Cardiac muscle cell (in vitro differentiated cells and primary cell): Measurements from ENCODE around the gene ZBTB5. TPM values are rescaled to one million over a fixed set of nuclear protein-coding genes. Genes with fewer than 3 reads are reported as not detected.

Source experiments
- DNase-seq, 2 donors: peaks; one replicate each; pipeline versions ENCODE4 v3.0.0 to v3.0.0-alpha.2; 2010 to 2017; ENCODE audit warnings: low read depth in 1 of 2, low spot score in 1 of 2
- H3K27ac ChIP-seq: fragments of 200-600 bp; sonication (generic); 2 replicates; pipeline ENCODE4 v1.5.1; 2016
- H3K27me3 ChIP-seq: fragments of 200-600 bp; sonication (generic); 2 replicates; pipeline ENCODE4 v1.6.0; 2016; ENCODE audit warnings: control low read depth
- H3K36me3 ChIP-seq: fragments of 200-600 bp; sonication (generic); 2 replicates; pipeline ENCODE4 v1.5.1; 2016; ENCODE audit warnings: control low read depth
- H3K4me1 ChIP-seq: fragments of 200-600 bp; sonication (generic); 2 replicates; pipeline ENCODE4 v1.8.1; 2017; ENCODE audit warnings: low read depth, mild to moderate bottlenecking, mixed run types
- H3K4me3 ChIP-seq: fragments of 200-600 bp; sonication (generic); 2 replicates; pipeline ENCODE4 v1.5.1; 2016; ENCODE audit warnings: mild to moderate bottlenecking
- H3K9me3 ChIP-seq: fragments of 200-600 bp; sonication (generic); 2 replicates; pipeline ENCODE4 v1.5.1; 2017; ENCODE audit warnings: low read depth, mild to moderate bottlenecking, control low read depth
- CTCF ChIP-seq: IDR thresholded peaks from 2 replicates; pipeline ENCODE4 v1.5.1; 2012; ENCODE audit warnings: low read depth, mild to moderate bottlenecking, low read length
- polyA plus RNA-seq: library from polyadenylated mRNA; unstranded; fragments of >200 nt; fragmentation: Nextera tagmentation; extraction: Ambion mirVana; gene quantifications from 2 replicates; pipeline ENCODE4 v1.2.1, GENCODE V29; 2016
- total RNA-seq: library from RNA; depleted of rRNA; stranded (reverse); fragments of >200 nt; gene quantifications from 2 replicates; pipeline ENCODE4 v1.2.3, GENCODE V29; 2016

Gene ZBTB5
- total and polyA plus RNA-seq, 2 experiments from 2014 or later, result 6.7 to 24.9 TPM

GRCh38 chr9:37421914-37422288 lies 43.3 kb downstream of the ZBTB5 start:
- peak overlapping the region; percentile 63 for H3K4me3 ChIP-seq

GRCh38 chr9:37420271-37421215 lies 44.7 kb downstream of the ZBTB5 start:
- no peak for DNase-seq
- Histone ChIP-seq H3K4me1 (peaks cover 23% of the 10 kb centered on the region), H3K27me3 (no peaks in the 10 kb centered on the region), H3K27ac (no peak overlapping the region), H3K36me3 (no peaks in the 10 kb centered on the region), H3K9me3 (no peaks in the 10 kb centered on the region), H3K4me3 (no peak overlapping the region)
- TF ChIP-seq CTCF, result no peak

More at GRCh38 chr9:37421914-37422288, 43.3 kb downstream of the ZBTB5 start:
- H3K27me3 ChIP-seq, result no peaks in the 10 kb centered on the region
- H3K36me3 ChIP-seq, result peaks cover 5% of the 10 kb centered on the region
- peak overlapping the region; percentile 89 for H3K27ac ChIP-seq
- H3K9me3 ChIP-seq, result no peaks in the 10 kb centered on the region
- H3K4me1 ChIP-seq, result peaks cover 23% of the 10 kb centered on the region
- DNase-seq, result no peak
- no peak for TF ChIP-seq CTCF

GRCh38 chr9:37419204-37419603 lies 46.0 kb downstream of the ZBTB5 start:
- DNase-seq, result no peak
- Histone ChIP-seq H3K27me3 (no peaks in the 10 kb centered on the region), H3K9me3 (no peaks in the 10 kb centered on the region), H3K27ac (no peak overlapping the region), H3K4me3 (no peak overlapping the region), H3K4me1 (peaks cover 27% of the 10 kb centered on the region), H3K36me3 (no peaks in the 10 kb centered on the region)
- TF ChIP-seq CTCF, result no peak

GRCh38 chr9:37417857-37418618 lies 47.2 kb downstream of the ZBTB5 start:
- peaks cover 23% of the 10 kb centered on the region for H3K4me1 ChIP-seq
- H3K4me3 ChIP-seq, result no peak overlapping the region
- H3K27ac ChIP-seq, result no peak overlapping the region
- no peaks in the 10 kb centered on the region for H3K27me3 ChIP-seq
- TF ChIP-seq CTCF, result no peak
- no peak for DNase-seq
- H3K9me3 ChIP-seq, result no peaks in the 10 kb centered on the region
- no peaks in the 10 kb centered on the region for H3K36me3 ChIP-seq

GRCh38 chr9:37417252-37417803 lies 47.9 kb downstream of the ZBTB5 start:
- DNase-seq, result no peak
- TF ChIP-seq CTCF, result no peak
- no peak overlapping the region for H3K27ac ChIP-seq

More at GRCh38 chr9:37417252-37417803, 47.9 kb downstream of the ZBTB5 start:
- peaks cover 23% of the 10 kb centered on the region for H3K4me1 ChIP-seq
- no peaks in the 10 kb centered on the region for H3K9me3 ChIP-seq
- H3K27me3 ChIP-seq, result no peaks in the 10 kb centered on the region
- no peaks in the 10 kb centered on the region for H3K36me3 ChIP-seq
- no peak overlapping the region for H3K4me3 ChIP-seq
